Liver (tissue), 3 donors: ENCODE measurements around the gene WFIKKN2.

Experiments used
- CTCF ChIP-seq: fragments of 150-350 bp; IDR thresholded peaks from 2 replicates; pipeline ENCODE4 v1.5.1; 2017; ENCODE audit warnings: improper control_type of control experiment, low read depth, low read length; ENCODE audit not compliant: missing input control
- MAX ChIP-seq: IDR thresholded peaks from 2 replicates; pipeline ENCODE4 v1.6.1; 2016; ENCODE audit warnings: antibody characterized with exemption
- REST ChIP-seq: IDR thresholded peaks from 2 replicates; pipeline ENCODE4 v1.6.1; 2016; ENCODE audit warnings: antibody characterized with exemption, mild to moderate bottlenecking
- TAF1 ChIP-seq: conservative IDR thresholded peaks from 2 replicates; pipeline ENCODE4 v1.6.1; 2016; ENCODE audit warnings: antibody characterized with exemption, mild to moderate bottlenecking
- YY1 ChIP-seq: IDR thresholded peaks from 2 replicates; pipeline ENCODE4 v1.6.1; 2016; ENCODE audit warnings: antibody characterized with exemption, mild to moderate bottlenecking
- donor health status: healthy.
- donor health status: healthy.

GRCh38 chr17:50793007-50793406, 42.4 kb upstream of the WFIKKN2 start:
- TF ChIP-seq CTCF (no peak), YY1 (no peak), MAX (no peak), REST (no peak), TAF1 (no peak)
